GM18868 (cell line): ENCODE measurements around the gene ARMH4.
A peak's percentile ranks its signal among the peaks of the same experiment; 100 is the strongest.
"Not testable (repeated sequence)": the region's sequence is repeated elsewhere in the genome, so short reads cannot be mapped to it uniquely, and the experiment has no call there.

Experiments
- ATAC-seq: cut with Tn5 transposase; IDR thresholded peaks from one replicate; pipeline ENCODE4 v1.9.1; 2021; ENCODE audit warnings: mild to moderate bottlenecking, moderate library complexity; ENCODE audit not compliant: unreplicated experiment

ARMH4 gene

GRCh38 chr14:58145936-58146335, 6.1 kb downstream of the ARMH4 start:
- no peak for ATAC-seq

DNA sequence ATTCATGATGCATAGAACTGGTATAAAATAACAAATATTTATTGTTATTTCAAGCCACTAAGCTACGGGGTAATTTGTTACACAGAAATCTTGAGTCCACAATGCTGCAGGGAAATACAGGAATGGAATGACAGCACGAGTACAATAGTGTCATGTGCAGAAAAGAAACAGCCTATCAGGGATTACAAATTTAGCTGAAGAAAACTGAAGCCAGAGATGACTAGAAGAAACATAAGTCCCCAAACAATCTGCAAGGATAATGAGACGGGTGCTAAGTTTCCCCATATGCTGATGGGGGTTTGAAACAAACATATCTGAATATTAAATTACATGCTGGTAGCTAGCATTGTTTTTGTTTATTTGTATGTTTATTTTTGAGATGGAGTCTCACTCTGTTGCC, 8.9 kb downstream of the ARMH4 start:
- ATAC-seq = no peak

DNA sequence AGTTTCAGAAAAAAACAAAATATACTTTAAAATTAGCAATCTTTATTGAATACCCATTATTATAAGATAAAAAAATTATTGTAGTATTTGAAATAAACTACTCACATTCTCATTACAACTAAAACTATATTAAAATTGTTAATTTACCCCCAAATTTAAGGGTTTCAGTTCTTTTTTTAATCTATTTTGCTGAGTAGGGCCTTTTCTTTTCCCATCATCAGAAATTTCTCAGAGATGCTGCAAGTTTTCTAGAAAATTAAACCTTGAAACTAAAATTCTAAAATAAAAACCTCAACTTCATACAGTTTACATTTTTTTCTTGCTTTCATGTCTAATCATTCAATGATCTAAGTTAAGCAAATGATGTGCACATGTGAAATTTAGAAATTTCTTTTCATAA, 10.1 kb downstream of the ARMH4 start:
- ATAC-seq = no peak

- no peak for ATAC-seq
These were observed 13.1 kb downstream of the ARMH4 start for GRCh38 chr14:58138714-58139482.

DNA sequence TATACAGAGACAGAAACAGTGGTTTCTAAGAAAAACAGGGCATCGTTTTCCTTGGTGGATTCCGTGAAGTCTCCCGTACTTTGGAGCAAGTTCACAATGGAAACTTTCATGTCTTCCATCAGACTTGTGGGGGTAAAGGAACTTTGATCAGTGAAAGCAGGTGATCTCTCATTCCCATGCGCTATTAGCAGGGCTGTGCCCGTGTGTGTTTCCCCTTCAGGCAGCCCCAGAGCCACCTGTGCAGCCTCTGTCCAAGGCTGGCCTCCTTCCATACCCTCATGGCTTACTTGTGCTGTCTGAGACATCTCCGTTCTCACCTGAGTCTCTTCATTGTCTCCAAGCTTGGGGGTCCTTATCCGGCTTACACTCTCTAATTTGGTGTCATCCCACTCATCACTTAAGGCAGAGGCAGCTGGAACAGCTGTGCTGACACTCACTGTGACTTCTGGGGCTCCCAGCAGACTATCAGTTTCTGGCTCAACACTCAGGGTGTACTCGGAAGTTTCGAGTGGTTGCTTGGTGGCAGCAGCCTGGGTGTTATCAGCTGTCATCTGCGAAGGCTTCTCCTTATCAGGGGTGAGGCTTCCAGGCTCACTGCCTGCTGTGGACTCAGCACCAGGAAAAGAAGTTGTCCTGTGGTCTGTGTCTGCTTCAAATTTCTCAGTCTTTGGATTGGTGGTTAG, 13.8 kb downstream of the ARMH4 start:
- peak; percentile 46 for ATAC-seq

- no peak for ATAC-seq
These were observed 18.3 kb downstream of the ARMH4 start for GRCh38 chr14:58133739-58134138.

GRCh38 chr14:58131386-58131785, 20.6 kb downstream of the ARMH4 start:
- ATAC-seq = no peak

- ATAC-seq = no peak
These were observed 21.8 kb downstream of the ARMH4 start for GRCh38 chr14:58130116-58130782.

DNA sequence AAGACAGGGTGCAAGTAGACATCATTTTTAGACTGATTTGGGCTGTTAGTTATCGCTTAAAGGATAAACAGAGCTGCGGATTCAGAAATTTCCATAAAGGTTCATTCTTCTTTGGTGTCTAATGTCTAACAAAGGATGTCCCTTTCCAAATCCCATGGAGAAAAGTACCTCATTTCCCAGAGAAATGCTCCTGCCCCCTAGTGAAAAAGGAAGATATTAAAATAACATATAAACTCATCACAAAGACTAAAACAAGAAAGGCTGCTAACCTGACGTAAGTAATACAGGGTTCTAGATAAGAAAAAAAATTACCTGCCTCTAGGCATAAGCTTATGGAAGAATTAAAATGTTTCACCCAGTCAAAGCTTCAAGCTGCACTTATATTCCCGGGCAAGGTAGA, 22.8 kb downstream of the ARMH4 start:
- ATAC-seq = no peak

DNA sequence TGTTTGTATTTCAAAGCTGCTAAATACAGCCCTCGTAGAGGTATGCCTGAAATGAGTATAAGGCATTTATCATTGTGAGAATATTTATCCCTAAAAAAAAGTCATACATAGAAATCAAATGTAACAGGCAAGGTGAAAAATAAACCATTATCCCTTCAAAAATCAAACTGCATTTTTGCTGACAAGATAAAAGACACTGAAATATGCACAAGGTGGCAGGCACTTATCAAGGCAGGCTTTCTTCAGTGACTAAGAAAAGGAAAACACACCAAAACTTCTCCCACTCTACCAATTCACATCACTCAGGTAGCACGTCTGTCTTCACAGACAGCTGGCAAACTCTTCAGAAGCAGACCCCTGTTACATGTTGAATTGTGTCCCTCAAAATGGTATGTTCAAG, 23.6 kb downstream of the ARMH4 start:
- no peak for ATAC-seq

- ATAC-seq = not testable (repeated sequence)
These were observed 29.5 kb downstream of the ARMH4 start for GRCh38 chr14:58122546-58122945.

GRCh38 chr14:58121530-58122186, 30.4 kb downstream of the ARMH4 start:
- no peak for ATAC-seq

- ATAC-seq = no peak
These were observed 32.6 kb downstream of the ARMH4 start for GRCh38 chr14:58119381-58119780.

- no peak for ATAC-seq
These were observed 33.8 kb downstream of the ARMH4 start for GRCh38 chr14:58118097-58118815.

DNA sequence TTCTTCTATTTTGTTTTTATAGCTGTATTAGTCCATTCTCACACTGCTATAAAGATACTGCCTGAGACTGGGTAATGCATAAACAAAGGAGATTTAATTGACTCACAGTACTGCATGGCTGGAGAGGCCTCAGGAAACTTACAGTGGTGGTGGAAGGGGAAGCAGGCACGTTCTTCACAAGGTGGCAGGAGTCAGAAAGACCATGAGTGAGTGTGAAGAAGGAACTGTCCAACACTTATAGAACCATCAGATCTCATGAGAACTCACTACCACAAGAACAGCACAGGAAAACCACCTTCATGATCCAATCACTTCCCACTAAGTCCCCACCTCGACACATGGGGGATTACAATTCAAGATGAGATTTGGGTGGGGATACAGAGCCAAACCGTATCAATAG, 42.3 kb downstream of the ARMH4 start:
- ATAC-seq = no peak

DNA sequence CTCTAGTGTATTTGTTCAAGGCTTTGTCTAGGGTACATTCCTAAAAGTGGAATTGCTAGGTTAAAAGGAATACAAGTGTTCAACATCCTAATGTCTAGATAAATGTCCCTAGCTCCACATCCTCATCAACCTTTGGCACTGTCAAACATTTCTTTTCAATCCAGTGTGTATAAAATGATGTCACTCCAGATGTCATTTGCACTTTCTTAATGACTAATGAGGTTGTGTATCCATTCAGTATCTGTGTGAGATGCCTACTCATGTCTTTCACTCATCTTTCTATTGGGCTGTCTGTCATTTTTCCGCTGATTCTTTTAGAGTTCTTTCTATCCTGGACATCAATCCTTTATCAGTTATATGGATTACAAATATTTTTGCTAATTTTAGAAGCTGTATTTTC, 43.3 kb downstream of the ARMH4 start:
- ATAC-seq = no peak

DNA sequence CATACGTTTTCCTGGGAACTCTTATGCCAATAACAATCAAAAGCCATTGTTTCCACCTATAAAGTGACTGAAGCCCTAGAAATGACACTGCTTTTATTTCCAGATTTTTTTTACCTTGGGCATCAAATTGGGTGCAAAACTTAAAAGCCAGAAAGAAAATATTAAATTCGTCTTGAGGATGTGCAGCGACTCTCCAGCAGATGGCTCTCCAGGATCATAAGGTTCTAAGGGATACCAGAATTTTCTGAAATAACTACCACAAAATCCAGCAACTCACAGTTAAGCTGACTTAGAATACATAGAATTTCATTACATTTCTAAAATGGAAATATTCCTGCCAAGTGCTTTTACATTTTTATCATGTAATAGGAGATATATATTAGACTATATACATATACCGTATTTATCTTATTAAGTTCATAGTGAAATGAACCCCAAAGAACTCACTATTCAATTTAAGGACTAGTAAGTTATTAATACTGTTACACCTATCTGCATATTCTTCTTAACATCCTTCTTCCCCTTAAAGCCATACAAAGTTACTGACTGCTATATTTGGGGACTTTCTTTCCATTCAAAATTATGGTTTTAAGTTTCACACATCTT, 44.0 kb downstream of the ARMH4 start:
- no peak for ATAC-seq

DNA sequence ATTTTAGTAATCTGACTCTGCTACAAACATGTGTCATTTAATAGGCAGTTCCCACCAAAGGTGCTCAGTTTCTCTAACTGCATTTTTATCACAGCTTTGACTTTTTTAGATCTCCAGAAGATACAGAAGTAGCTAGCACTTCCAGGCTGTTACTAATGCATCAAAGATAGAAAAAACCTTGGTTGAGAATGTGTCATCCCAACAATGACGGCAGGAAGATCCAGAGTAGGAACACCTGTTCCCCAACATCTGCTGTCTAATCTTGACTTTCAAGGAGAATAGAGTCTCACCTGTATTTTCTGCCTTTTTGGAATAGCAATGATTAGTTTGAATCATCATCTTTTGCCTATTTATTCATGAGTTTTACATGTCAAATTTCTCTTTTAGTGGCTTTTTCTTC, 45.0 kb downstream of the ARMH4 start:
- ATAC-seq = no peak

GRCh38 chr14:58106446-58106845, 45.6 kb downstream of the ARMH4 start:
- no peak for ATAC-seq

DNA sequence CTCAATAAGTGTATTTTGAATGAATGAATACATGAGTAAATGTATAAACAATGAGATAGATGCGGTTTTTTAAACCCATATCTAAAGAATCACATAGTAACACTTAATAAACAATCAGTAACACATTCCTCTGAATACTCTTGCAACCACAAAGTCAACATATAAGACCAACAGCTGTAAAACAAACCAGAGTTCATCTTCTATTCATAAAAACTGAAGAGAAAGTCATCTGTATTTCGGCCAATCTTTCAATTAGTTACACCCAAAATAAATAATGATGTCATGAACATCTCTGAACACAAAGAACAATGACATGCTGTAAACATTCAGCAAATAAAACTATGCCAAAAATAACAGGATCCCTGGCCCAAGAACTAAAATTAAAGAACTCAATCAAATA, 47.2 kb downstream of the ARMH4 start:
- no peak for ATAC-seq
